NCI-H146 treated with DMSO at 0.1 percent for 48 hours (cell line): ENCODE data around the gene IL2RA.
A peak's percentile ranks its signal among the peaks of the same experiment; 100 is the strongest.

Experiments used
- DNase-seq: peaks from one replicate; lab custom pipeline; 2025; ENCODE audit not compliant: unreplicated experiment; lab: John Stamatoyannopoulos, UW

IL2RA gene

GRCh38 chr10:6059506-6059905, 2.7 kb downstream of the IL2RA start:
- no peak for DNase-seq

GRCh38 chr10:6058682-6059475, 3.3 kb downstream of the IL2RA start:
- DNase-seq = no peak

- DNase-seq = no peak
Observed at GRCh38 chr10:6056411-6057135, 5.6 kb downstream of the IL2RA start.

GRCh38 chr10:6055929-6056328, 6.2 kb downstream of the IL2RA start:
- no peak for DNase-seq

- DNase-seq = no peak
Observed at GRCh38 chr10:6054884-6055283, 7.3 kb downstream of the IL2RA start.

GRCh38 chr10:6053816-6054631, 8.1 kb downstream of the IL2RA start:
- peak; percentile 66 for DNase-seq

GRCh38 chr10:6053303-6053702, 8.9 kb downstream of the IL2RA start:
- DNase-seq = no peak

GRCh38 chr10:6052247-6053221, 9.6 kb downstream of the IL2RA start:
- no peak for DNase-seq

GRCh38 chr10:6050801-6051445, 11.2 kb downstream of the IL2RA start:
- no peak for DNase-seq

- DNase-seq = no peak
Observed at GRCh38 chr10:6049031-6049400, 13.2 kb downstream of the IL2RA start.

- no peak for DNase-seq
Observed at GRCh38 chr10:6048281-6049030, 13.7 kb downstream of the IL2RA start.

GRCh38 chr10:6047847-6048246, 14.3 kb downstream of the IL2RA start:
- no peak for DNase-seq

- DNase-seq = no peak
Observed at GRCh38 chr10:6046773-6047611, 15.2 kb downstream of the IL2RA start.

GRCh38 chr10:6045878-6046772, 16.0 kb downstream of the IL2RA start:
- no peak for DNase-seq

- DNase-seq = no peak
Observed at GRCh38 chr10:6045314-6045848, 16.8 kb downstream of the IL2RA start.

- DNase-seq = no peak
Observed at GRCh38 chr10:6044751-6045313, 17.3 kb downstream of the IL2RA start.

GRCh38 chr10:6044060-6044459, 18.1 kb downstream of the IL2RA start:
- no peak for DNase-seq
